IMR-90 (cell line): Measurements from ENCODE around the gene PTPN7.

Source experiments
- CEBPB ChIP-seq: IDR thresholded peaks from 2 replicates; pipeline ENCODE4 v1.6.1; 2012; ENCODE audit warnings: low read depth, low read length, improper control_type of control experiment
- CHD1 ChIP-seq: IDR thresholded peaks from 2 replicates; pipeline ENCODE4 v1.6.1; 2012; ENCODE audit warnings: low read depth, low read length, improper control_type of control experiment
- CTCF ChIP-seq: conservative IDR thresholded peaks from 2 replicates; pipeline ENCODE4 v1.5.1; 2012; ENCODE audit warnings: mild to moderate bottlenecking, low read depth, low read length, improper control_type of control experiment
- FOS ChIP-seq: fragments of 150-350 bp; IDR thresholded peaks from 2 replicates; pipeline ENCODE4 v1.6.1; 2016; ENCODE audit warnings: low read depth, low read length
- NFE2L2 ChIP-seq: fragments of 150-350 bp; IDR thresholded peaks from 2 replicates; pipeline ENCODE4 v1.6.1; 2016; ENCODE audit warnings: low read depth, mild to moderate bottlenecking, low read length
- POLR2A ChIP-seq: IDR thresholded peaks from 2 replicates; pipeline ENCODE4 v1.6.1; 2012; ENCODE audit warnings: mild to moderate bottlenecking, low read depth, low read length
- SMC3 ChIP-seq: fragments of 150-350 bp; IDR thresholded peaks from 2 replicates; pipeline ENCODE4 v1.6.1; 2016; ENCODE audit warnings: low read depth, mild to moderate bottlenecking, antibody characterized with exemption, low read length, moderate library complexity
- TF ChIP-seq, protein P1 (sequence below): fragments of 150-350 bp; IDR thresholded peaks from 2 replicates; pipeline ENCODE4 v1.6.1; 2017; ENCODE audit warnings: mild to moderate bottlenecking, antibody characterized with exemption, low read length, low read depth

- no peak for TF ChIP-seq POLR2A
- TF ChIP-seq, protein P1, sequence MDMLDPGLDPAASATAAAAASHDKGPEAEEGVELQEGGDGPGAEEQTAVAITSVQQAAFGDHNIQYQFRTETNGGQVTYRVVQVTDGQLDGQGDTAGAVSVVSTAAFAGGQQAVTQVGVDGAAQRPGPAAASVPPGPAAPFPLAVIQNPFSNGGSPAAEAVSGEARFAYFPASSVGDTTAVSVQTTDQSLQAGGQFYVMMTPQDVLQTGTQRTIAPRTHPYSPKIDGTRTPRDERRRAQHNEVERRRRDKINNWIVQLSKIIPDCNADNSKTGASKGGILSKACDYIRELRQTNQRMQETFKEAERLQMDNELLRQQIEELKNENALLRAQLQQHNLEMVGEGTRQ, result no peak
- no peak for TF ChIP-seq CTCF
- TF ChIP-seq CHD1, result no peak
- TF ChIP-seq CEBPB, result no peak
- TF ChIP-seq FOS, result no peak
- TF ChIP-seq SMC3, result no peak
- no peak for TF ChIP-seq NFE2L2
Measured at GRCh38 chr1:202160377-202160940, at the start of gene PTPN7.
